ENCODE measurements around the gene KDM4B.
A peak's percentile ranks its signal among the peaks of the same experiment; 100 is the strongest.

The KDM4B gene

GRCh38 chr19:5138606-5139582 lies 170.0 kb downstream of the KDM4B start:
- peak; percentile 89 for DNase-seq (ENCODE audit: low spot score)

- DNase-seq (ENCODE audit: low spot score): no peak
Measured at GRCh38 chr19:5139583-5140325, 170.8 kb downstream of the KDM4B start.

GRCh38 chr19:5141129-5141849 lies 172.4 kb downstream of the KDM4B start:
- no peak for DNase-seq (ENCODE audit: low spot score)

GRCh38 chr19:5141850-5142724 lies 173.2 kb downstream of the KDM4B start:
- no peak for DNase-seq (ENCODE audit: low spot score)

GRCh38 chr19:5142725-5143097 lies 173.8 kb downstream of the KDM4B start:
- no peak for DNase-seq (ENCODE audit: low spot score)

- no peak for DNase-seq (ENCODE audit: low spot score)
Measured at GRCh38 chr19:5143471-5144411, 174.8 kb downstream of the KDM4B start.

GRCh38 chr19:5144545-5145179 lies 175.7 kb downstream of the KDM4B start:
- no peak for DNase-seq (ENCODE audit: low spot score)

- no peak for DNase-seq (ENCODE audit: low spot score)
Measured at GRCh38 chr19:5145521-5146511, 176.9 kb downstream of the KDM4B start.

GRCh38 chr19:5147074-5147977 lies 178.4 kb downstream of the KDM4B start:
- DNase-seq (ENCODE audit: low spot score): no peak

GRCh38 chr19:5147978-5148793 lies 179.3 kb downstream of the KDM4B start:
- peak; percentile 68 for DNase-seq (ENCODE audit: low spot score)

GRCh38 chr19:5148794-5149190 lies 179.9 kb downstream of the KDM4B start:
- no peak for DNase-seq (ENCODE audit: low spot score)

- no peak for DNase-seq (ENCODE audit: low spot score)
Measured at GRCh38 chr19:5149508-5149907, 180.6 kb downstream of the KDM4B start.

GRCh38 chr19:5149932-5150901 lies 181.3 kb downstream of the KDM4B start:
- DNase-seq (ENCODE audit: low spot score): no peak

- DNase-seq (ENCODE audit: low spot score): no peak
Measured at GRCh38 chr19:5150902-5151741, 182.2 kb downstream of the KDM4B start.

Measured in AG08395 (cell line).